ENCODE results near the gene UROD. TPM values are rescaled to one million over a fixed set of nuclear protein-coding genes. Genes with fewer than 3 reads are reported as not detected.
"Not testable (repeated sequence)": the region's sequence is repeated elsewhere in the genome, so short reads cannot be mapped to it uniquely, and the experiment has no call there.

Gene UROD
- total RNA-seq, 2 donors from 2014 or later: 41.7 to 43.5 TPM

- no peak for DNase-seq
- Histone ChIP-seq H3K4me1 (no peaks in the 10 kb centered on the region), H3K4me3 (no peak overlapping the region), H3K9ac (ENCODE audit: low read depth in 2 of 2, low read length in 2 of 2) (no peak overlapping the region), H3K36me3 (no peaks in the 10 kb centered on the region), H3K27me3 (no peaks in the 10 kb centered on the region), H3K27ac (no peak overlapping the region), H3K9me3 (no peaks in the 10 kb centered on the region)
- no peak for TF ChIP-seq CTCF (IDR thresholded peaks at IDR 0.05)
- intact Hi-C loops (cut with DNase I): no loop called here
Observed at GRCh38 chr1:45057542-45057941, 45.5 kb downstream of the UROD start.

- Histone ChIP-seq H3K4me1 (no peaks in the 10 kb centered on the region), H3K27me3 (no peaks in the 10 kb centered on the region), H3K9me3 (no peaks in the 10 kb centered on the region), H3K4me3 (no peak overlapping the region), H3K27ac (no peak overlapping the region), H3K36me3 (no peaks in the 10 kb centered on the region), H3K9ac (ENCODE audit: low read depth in 2 of 2, low read length in 2 of 2) (no peak overlapping the region)
- intact Hi-C loops (cut with DNase I): no loop called here
- no peak for TF ChIP-seq CTCF (IDR thresholded peaks at IDR 0.05)
- DNase-seq: no peak
Observed at GRCh38 chr1:45059829-45060228, 47.8 kb downstream of the UROD start.

- H3K9ac ChIP-seq (ENCODE audit: low read depth in 2 of 2, low read length in 2 of 2); intact Hi-C loops (cut with DNase I); H3K27me3 ChIP-seq; DNase-seq; H3K27ac ChIP-seq; H3K4me1 ChIP-seq; H3K36me3 ChIP-seq; H3K4me3 ChIP-seq; H3K9me3 ChIP-seq: not testable (repeated sequence)
Observed at GRCh38 chr1:45062463-45062862, 50.4 kb downstream of the UROD start.

- Histone ChIP-seq H3K27me3 (no peaks in the 10 kb centered on the region), H3K9ac (ENCODE audit: low read depth in 2 of 2, low read length in 2 of 2) (no peak overlapping the region), H3K4me1 (no peaks in the 10 kb centered on the region), H3K9me3 (no peaks in the 10 kb centered on the region), H3K36me3 (no peaks in the 10 kb centered on the region), H3K4me3 (no peak overlapping the region), H3K27ac (no peak overlapping the region)
- DNase-seq: no peak
- intact Hi-C loops (cut with DNase I): no loop called here
- no peak for TF ChIP-seq CTCF (IDR thresholded peaks at IDR 0.05)
Observed at GRCh38 chr1:45065083-45065482, 53.0 kb downstream of the UROD start.

Other genes with a start within 250 kb of the UROD start
- 1,000 to 10,000 TPM; 1,574 to 1,589 TPM for gene RPS8, start 236.7 kb upstream of the UROD start, total RNA-seq
- 10 to 100 TPM; 26.0 to 58.9 TPM for gene BEST4, start 224.1 kb upstream of the UROD start, total RNA-seq
- 1 to 10 TPM; 7.7 to 8.8 TPM for gene PLK3, start 211.9 kb upstream of the UROD start, total RNA-seq
- under 1 TPM; 0.35 to 0.56 TPM for gene DYNLT4, start 204.9 kb upstream of the UROD start, total RNA-seq
- gene BTBD19, start 203.7 kb upstream of the UROD start, total RNA-seq: 1 to 10 TPM; 1.6 to 2.5 TPM
- under 1 TPM; 0.48 to 0.52 TPM for gene PTCH2, start 169.0 kb upstream of the UROD start, total RNA-seq
- gene EIF2B3, start 25.7 kb upstream of the UROD start, total RNA-seq: 10 to 100 TPM; 10.9 to 22.7 TPM
- gene HECTD3, start 930 bp upstream of the UROD start, total RNA-seq: 100 to 1,000 TPM in 1 of 2 donors, 10 to 100 TPM in 1; 89.1 to 103 TPM
- gene ZSWIM5, start 194.4 kb downstream of the UROD start, total RNA-seq: 1 to 10 TPM; 9.0 to 9.7 TPM